WTC11 (cell line): ENCODE measurements around the gene USP13. TPM values are rescaled to one million over a fixed set of nuclear protein-coding genes. Genes with fewer than 3 reads are reported as not detected.

ENCODE experiments used
- ARID4B ChIP-seq: sonication (generic); formaldehyde crosslinking; IDR thresholded peaks from 2 replicates; pipeline ENCODE4 v1.8.0; 2023; ENCODE audit warnings: missing genetic modification reagents, mild to moderate bottlenecking, borderline replicate concordance
- ATF6 ChIP-seq: sonication (generic); formaldehyde crosslinking; IDR thresholded peaks from 2 replicates; pipeline ENCODE4 v1.8.1; 2023; ENCODE audit warnings: mild to moderate bottlenecking, missing genetic modification reagents
- EMX1 ChIP-seq: fragments of 250-450 bp; sonication (Bioruptor Pico); IDR thresholded peaks from 2 replicates; pipeline ENCODE4 v1.8.0; 2021; ENCODE audit warnings: mild to moderate bottlenecking
- GTF2I ChIP-seq: fragments of 250-450 bp; sonication (Bioruptor Pico); conservative IDR thresholded peaks from 2 replicates; pipeline ENCODE4 v1.4.0; 2021; ENCODE audit warnings: mild to moderate bottlenecking
- IRF2 ChIP-seq: sonication (generic); formaldehyde crosslinking; IDR thresholded peaks from 2 replicates; pipeline ENCODE4 v1.8.0; 2022; ENCODE audit warnings: low read depth, missing genetic modification reagents, borderline replicate concordance
- NFE2L1 ChIP-seq: sonication (generic); formaldehyde crosslinking; IDR thresholded peaks from 2 replicates; pipeline ENCODE4 v1.8.1; 2023; ENCODE audit warnings: missing genetic modification reagents
- NFYB ChIP-seq: sonication (generic); formaldehyde crosslinking; conservative IDR thresholded peaks from 2 replicates; pipeline ENCODE4 v1.8.0; 2022; ENCODE audit warnings: low read depth, missing genetic modification reagents
- PRRX2 ChIP-seq: fragments of 250-450 bp; sonication (Bioruptor Pico); IDR thresholded peaks from 2 replicates; pipeline ENCODE4 v1.8.0; 2021; ENCODE audit warnings: mild to moderate bottlenecking
- SOX15 ChIP-seq: fragments of 250-450 bp; sonication (Bioruptor Pico); IDR thresholded peaks from 2 replicates; pipeline ENCODE4 v1.9.0; 2021; ENCODE audit warnings: mild to moderate bottlenecking
- ZNF532 ChIP-seq: fragments of 250-450 bp; sonication (Bioruptor Pico); IDR thresholded peaks from 2 replicates; pipeline ENCODE4 v1.9.0; 2021; ENCODE audit warnings: mild to moderate bottlenecking, borderline replicate concordance
- total RNA-seq: library from RNA; stranded (reverse); gene quantifications from 3 replicates; pipeline ENCODE4 v1.2.3, GENCODE V29; 2021
- TF ChIP-seq, protein P1 (sequence below): sonication (generic); formaldehyde crosslinking; IDR thresholded peaks from 2 replicates; pipeline ENCODE4 v1.8.1; 2023; ENCODE audit warnings: mild to moderate bottlenecking, missing genetic modification reagents, borderline replicate concordance
- TF ChIP-seq, protein P2 (sequence below): sonication (generic); formaldehyde crosslinking; conservative IDR thresholded peaks from 2 replicates; pipeline ENCODE4 v1.8.1; 2023; ENCODE audit warnings: mild to moderate bottlenecking, low read depth, missing genetic modification reagents, moderate library complexity

Gene USP13
- total RNA-seq, 1 experiment from 2014 or later: 26.8 TPM

- TF ChIP-seq ARID4B (no peak), NFE2L1 (CRISPR knock-in tag) (no peak), NFYB (no peak), SOX15 (no peak), ATF6 (CRISPR knock-in tag) (no peak), GTF2I (CRISPR knock-in tag) (no peak), IRF2 (no peak), ZNF532 (no peak), EMX1 (no peak), PRRX2 (CRISPR knock-in tag) (no peak)
- TF ChIP-seq, protein P1, sequence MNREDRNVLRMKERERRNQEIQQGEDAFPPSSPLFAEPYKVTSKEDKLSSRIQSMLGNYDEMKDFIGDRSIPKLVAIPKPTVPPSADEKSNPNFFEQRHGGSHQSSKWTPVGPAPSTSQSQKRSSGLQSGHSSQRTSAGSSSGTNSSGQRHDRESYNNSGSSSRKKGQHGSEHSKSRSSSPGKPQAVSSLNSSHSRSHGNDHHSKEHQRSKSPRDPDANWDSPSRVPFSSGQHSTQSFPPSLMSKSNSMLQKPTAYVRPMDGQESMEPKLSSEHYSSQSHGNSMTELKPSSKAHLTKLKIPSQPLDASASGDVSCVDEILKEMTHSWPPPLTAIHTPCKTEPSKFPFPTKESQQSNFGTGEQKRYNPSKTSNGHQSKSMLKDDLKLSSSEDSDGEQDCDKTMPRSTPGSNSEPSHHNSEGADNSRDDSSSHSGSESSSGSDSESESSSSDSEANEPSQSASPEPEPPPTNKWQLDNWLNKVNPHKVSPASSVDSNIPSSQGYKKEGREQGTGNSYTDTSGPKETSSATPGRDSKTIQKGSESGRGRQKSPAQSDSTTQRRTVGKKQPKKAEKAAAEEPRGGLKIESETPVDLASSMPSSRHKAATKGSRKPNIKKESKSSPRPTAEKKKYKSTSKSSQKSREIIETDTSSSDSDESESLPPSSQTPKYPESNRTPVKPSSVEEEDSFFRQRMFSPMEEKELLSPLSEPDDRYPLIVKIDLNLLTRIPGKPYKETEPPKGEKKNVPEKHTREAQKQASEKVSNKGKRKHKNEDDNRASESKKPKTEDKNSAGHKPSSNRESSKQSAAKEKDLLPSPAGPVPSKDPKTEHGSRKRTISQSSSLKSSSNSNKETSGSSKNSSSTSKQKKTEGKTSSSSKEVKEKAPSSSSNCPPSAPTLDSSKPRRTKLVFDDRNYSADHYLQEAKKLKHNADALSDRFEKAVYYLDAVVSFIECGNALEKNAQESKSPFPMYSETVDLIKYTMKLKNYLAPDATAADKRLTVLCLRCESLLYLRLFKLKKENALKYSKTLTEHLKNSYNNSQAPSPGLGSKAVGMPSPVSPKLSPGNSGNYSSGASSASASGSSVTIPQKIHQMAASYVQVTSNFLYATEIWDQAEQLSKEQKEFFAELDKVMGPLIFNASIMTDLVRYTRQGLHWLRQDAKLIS (CRISPR knock-in tag): no peak
- TF ChIP-seq, protein P2, sequence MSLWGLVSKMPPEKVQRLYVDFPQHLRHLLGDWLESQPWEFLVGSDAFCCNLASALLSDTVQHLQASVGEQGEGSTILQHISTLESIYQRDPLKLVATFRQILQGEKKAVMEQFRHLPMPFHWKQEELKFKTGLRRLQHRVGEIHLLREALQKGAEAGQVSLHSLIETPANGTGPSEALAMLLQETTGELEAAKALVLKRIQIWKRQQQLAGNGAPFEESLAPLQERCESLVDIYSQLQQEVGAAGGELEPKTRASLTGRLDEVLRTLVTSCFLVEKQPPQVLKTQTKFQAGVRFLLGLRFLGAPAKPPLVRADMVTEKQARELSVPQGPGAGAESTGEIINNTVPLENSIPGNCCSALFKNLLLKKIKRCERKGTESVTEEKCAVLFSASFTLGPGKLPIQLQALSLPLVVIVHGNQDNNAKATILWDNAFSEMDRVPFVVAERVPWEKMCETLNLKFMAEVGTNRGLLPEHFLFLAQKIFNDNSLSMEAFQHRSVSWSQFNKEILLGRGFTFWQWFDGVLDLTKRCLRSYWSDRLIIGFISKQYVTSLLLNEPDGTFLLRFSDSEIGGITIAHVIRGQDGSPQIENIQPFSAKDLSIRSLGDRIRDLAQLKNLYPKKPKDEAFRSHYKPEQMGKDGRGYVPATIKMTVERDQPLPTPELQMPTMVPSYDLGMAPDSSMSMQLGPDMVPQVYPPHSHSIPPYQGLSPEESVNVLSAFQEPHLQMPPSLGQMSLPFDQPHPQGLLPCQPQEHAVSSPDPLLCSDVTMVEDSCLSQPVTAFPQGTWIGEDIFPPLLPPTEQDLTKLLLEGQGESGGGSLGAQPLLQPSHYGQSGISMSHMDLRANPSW (CRISPR knock-in tag): no peak
These were observed 47.9 kb downstream of the USP13 start (continued) for GRCh38 chr3:179700716-179701115.
